ENCODE measurements around the gene PTCD1.

DNA sequence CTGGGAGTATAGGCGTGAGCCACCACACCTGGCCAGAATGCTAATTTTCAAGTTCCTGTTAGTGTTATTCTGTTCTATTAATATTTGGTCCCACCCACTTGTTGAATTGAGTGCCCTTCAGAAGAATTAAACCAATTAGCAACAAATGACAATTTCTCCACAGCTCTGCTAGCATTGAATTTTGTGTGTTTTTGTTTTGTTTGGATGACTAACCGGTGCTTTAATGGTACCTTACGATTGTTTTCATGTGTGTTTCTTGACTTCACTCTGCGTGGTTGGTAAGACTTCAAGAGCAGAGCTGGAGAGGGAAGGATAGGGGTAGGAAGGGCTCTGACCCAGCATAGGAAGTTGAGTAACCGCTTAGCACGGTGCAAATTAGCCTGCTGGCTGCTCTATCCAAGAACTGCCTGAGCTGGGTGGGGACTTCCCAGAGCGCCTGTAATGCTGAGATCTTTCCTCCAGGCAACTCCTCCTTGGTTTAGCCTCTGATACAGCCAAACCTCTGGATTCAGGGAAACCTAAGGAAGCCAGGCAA is 59.5 kb downstream of the PTCD1 start:
- TF ChIP-seq, protein P1, sequence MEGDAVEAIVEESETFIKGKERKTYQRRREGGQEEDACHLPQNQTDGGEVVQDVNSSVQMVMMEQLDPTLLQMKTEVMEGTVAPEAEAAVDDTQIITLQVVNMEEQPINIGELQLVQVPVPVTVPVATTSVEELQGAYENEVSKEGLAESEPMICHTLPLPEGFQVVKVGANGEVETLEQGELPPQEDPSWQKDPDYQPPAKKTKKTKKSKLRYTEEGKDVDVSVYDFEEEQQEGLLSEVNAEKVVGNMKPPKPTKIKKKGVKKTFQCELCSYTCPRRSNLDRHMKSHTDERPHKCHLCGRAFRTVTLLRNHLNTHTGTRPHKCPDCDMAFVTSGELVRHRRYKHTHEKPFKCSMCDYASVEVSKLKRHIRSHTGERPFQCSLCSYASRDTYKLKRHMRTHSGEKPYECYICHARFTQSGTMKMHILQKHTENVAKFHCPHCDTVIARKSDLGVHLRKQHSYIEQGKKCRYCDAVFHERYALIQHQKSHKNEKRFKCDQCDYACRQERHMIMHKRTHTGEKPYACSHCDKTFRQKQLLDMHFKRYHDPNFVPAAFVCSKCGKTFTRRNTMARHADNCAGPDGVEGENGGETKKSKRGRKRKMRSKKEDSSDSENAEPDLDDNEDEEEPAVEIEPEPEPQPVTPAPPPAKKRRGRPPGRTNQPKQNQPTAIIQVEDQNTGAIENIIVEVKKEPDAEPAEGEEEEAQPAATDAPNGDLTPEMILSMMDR (IDR thresholded peaks at IDR 0.05; ENCODE audit: control extremely low read depth in 1 of 3, insufficient read depth in 1 of 3, low read depth in 1 of 3, low read length in 3 of 3): no peak
- TF ChIP-seq GABPA (IDR thresholded peaks at IDR 0.05; ENCODE audit: borderline replicate concordance, insufficient read depth, low read length) (no peak), CEBPB (IDR thresholded peaks at IDR 0.05; ENCODE audit: low read depth, low read length) (no peak), RAD21 (IDR thresholded peaks at IDR 0.05 in 1 of 2, conservative IDR thresholded peaks at IDR 0.05 in 1 of 2; ENCODE audit: low read depth in 2 of 2, low read length in 2 of 2) (no peak), POLR2A (IDR thresholded peaks at IDR 0.05; ENCODE audit: control extremely low read depth in 1 of 2, low read depth in 2 of 2, low read length in 2 of 2) (no peak), HDAC2 (IDR thresholded peaks at IDR 0.05; ENCODE audit: borderline replicate concordance in 1 of 2, low read depth in 2 of 2, low read length in 2 of 2) (no peak), CHD2 (IDR thresholded peaks at IDR 0.05; ENCODE audit: low read length) (no peak), RNF2 (IDR thresholded peaks at IDR 0.05; ENCODE audit: borderline replicate concordance, low read depth, low read length, missing control alignments, poor library complexity, severe bottlenecking) (no peak)
- TF ChIP-seq, protein P2, sequence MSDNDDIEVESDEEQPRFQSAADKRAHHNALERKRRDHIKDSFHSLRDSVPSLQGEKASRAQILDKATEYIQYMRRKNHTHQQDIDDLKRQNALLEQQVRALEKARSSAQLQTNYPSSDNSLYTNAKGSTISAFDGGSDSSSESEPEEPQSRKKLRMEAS (IDR thresholded peaks at IDR 0.05): no peak
